Dermis microvascular lymphatic vessel endothelial cell (primary cell): ENCODE data around the gene ING3. TPM values are rescaled to one million over a fixed set of nuclear protein-coding genes. Genes with fewer than 3 reads are reported as not detected.
"Not testable (repeated sequence)": the region's sequence is repeated elsewhere in the genome, so short reads cannot be mapped to it uniquely, and the experiment has no call there.

Experiments used
- DNase-seq, 2 donors: peaks; one replicate each; pipeline versions ENCODE4 v3.0.0 to v3.0.0-alpha.2; 2010; ENCODE audit warnings: low read depth in 2 of 2
- total RNA-seq: library from RNA; depleted of rRNA; stranded (reverse); fragments of >200 nt; gene quantifications from 2 replicates; pipeline ENCODE4 v1.2.1, GENCODE V29; 2014

ING3 gene
- total RNA-seq, 1 donor from 2014 or later = 21.1 TPM

DNA sequence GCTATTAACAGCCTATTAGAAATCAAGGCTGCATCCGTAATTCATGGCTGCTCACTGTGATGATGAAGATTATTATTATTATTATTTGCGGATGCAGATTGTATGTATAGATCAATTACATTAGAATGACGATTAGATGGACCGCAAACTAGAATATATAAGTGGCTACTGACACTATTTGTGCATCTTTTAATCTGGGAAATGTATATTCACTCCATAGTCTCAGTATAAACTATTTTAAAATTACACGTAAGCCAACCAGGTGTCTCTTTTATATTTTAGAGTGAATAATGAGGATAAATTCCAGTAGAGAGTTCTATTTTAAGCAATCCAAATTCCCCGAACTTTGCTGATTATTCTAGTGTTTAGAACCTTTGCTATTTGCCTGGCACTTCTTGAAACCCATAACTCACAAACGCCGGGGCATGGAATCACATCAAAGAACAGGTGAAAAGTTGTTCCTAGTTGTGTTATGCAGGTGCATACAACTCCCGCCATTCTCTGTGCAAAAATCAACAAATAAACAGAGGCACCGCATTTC, 509 bp upstream of the ING3 start:
- no peak for DNase-seq

DNA sequence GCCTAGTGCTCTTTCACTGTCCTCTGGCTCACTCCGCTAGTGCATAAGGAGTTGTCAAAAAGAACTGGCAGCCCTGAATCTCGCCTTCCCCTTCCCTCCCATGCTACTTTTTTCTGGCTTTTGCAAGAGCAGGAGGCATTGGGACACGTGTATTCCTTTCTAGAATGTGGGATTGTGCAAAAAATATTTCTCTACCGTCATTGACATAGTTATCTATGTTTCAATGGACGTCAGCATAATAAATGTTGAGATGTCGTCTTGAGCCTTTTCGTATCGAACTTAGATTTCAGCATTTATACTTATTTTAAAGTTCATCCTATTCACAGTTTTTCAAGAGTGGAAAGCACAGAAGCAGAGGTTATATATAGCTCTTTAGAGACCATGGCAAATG, 727 bp downstream of the ING3 start:
- no peak for DNase-seq

DNA sequence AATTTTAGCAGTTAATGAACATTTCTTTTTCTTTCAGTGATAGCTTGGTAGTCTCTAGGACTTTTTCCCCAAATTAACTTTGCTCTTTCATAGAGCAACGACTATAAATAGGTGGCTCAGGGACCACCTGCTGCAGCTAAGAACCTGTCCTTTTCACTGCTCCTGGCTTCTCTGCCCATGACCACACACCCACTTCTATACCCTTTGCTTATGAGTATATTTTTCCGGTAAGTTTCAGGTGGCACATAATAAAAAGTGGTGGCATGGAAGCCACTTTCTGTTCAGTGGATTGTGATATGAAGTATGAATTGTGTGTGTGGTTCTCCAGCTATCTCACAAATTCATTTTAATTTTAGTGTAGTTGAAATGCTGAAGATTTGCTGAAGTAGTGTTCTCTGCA, 1.2 kb downstream of the ING3 start:
- no peak for DNase-seq

DNA sequence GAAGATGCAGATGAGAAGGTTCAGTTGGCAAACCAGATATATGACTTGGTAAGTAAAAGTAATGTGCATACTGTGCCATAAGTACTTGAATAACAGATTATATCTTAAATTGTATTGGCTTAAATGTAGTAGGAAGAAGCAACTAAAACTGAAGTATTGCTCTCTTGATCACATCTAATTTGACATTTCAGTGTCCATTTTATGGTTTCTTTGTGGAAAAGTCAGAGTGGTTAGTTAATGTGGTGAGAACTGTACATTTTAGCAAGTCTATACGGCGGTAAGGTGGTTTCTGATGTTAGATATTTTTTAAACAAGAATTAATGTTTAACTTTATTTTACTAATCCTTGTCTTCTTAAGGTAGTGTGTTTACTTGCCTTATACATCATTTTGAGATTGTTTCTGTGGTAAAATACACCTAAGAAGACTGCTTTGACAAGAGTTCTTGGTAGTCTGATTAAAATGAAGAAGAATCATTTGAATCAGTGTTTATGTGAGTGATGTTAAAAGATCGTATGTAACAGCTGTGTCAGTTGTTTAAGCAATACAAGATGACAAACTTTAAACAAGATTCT, 5.1 kb downstream of the ING3 start:
- DNase-seq = no peak

DNA sequence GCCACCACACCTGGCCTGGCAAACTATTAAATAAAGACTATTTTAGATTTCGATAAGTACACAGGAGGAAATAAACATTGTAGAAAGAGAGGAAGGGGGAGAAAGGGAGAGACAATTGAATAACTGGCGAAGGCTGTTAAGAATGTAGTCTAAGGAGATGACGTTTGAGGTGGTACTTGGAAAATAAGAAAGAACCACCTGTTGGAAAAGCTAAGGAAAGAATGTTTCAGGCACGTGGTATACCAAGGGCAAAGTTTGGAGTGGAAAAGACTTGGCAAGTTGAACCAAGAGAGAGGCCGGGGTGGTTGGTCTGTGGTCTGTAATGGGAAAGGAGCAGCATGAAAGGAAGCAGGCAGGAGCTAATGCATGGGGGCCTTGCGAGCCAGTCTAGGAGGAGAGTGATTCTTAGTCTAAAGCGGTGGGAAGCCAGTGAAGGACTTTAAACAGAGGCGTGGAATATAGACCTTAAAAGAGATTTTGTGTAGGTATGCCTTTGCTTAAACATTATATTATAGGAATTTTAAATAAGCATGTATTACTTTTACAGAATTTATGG, 9.4 kb downstream of the ING3 start:
- DNase-seq = no peak

DNA sequence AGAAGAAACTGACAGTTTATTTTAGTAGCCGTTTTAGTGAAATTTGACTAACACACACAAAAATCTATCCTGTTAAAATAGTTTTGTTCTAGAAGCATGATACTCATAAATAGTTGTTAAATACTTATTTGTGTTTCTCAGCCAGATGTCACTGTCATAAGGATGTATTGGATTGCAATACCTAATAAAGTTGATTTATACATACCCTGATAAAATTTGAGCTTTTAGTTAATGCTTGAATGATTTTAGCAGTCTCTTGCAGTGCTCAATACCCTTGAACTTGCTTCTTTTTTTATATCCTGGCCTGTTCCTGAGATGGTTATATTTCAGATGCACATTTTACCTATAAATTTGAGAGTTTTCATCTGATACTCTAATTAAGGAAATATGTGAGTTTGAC, 10.1 kb downstream of the ING3 start:
- DNase-seq = no peak

DNA sequence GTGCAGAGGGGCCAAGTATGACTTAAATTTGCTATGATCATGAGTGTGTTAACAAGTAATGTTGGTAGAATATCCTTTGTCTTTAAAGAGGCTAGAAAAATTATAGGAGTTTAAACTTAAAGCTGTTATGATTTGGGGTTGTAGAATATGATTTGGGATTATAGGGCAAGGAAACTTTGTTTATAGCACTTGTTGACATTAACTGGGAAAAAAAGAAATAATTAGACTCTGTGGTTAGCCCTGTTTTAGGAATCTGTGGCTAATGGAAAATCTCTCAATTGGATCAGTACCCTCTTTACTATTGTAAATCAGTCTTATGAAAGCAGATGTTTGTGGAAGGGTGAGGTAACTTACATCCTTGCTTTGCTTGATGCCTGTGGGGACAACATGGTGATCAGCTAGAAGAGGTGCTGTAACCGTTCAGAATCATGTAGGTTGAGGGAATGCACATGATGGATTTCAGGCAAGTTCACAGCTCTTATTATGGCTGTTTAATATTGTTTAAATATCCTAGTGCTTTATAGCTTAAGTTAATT, 11.1 kb downstream of the ING3 start:
- no peak for DNase-seq

DNA sequence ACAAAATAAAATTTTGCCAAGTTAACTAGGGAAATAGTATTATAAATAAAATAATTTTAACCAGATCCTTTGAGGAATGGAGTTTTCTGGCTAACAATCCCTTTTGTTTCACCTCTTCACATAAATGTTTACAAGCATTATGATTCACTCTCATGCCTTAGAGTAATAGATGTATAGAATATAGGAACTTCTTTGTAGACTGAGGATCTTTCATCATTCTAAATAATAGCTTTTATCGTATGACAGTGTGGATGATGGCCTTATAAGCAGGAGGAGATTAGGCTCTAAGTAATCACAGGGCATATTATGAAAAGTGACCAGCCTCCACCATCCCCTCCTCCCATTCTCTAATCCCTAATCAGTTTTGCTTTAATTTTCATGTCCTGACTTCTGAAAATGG, 13.5 kb downstream of the ING3 start:
- no peak for DNase-seq

DNA sequence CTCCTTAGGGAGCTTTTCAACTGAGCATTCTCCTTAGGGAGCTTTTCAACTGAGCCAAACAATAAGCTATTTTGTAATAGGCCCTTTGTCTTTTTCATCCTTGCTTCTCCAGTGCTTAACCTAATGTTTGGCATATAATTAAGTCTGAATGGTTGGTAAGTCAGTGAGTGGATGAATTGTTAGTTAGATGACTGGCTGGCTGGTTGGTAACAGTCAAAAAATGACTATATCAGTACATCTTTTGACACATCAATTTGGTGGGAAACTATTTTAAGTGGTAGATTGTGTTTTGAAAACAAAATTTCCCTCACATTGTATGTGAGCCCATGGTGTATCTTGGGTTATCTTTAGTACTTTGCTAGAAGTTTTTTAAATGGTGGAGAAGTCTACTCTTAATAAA, 16.4 kb downstream of the ING3 start:
- DNase-seq = no peak

DNA sequence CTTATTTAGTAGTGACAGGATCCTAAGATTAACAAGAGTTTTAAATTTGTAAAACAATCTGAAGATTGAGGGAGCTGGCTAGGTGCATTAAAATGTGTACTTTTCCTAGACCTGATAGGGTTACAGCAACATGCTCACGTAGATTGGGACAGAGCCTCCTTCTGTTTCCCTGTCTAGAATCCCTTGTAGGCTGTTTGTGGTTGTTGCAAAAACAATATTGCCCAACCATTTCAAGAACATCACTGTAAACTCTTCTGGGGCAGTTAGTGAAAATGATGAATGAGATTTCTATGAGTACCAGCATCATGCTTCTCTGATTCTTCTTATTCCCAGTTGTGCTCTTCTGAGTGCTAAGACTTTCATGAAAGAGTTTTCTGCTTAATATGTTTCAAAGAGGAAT, 23.3 kb downstream of the ING3 start:
- no peak for DNase-seq

DNA sequence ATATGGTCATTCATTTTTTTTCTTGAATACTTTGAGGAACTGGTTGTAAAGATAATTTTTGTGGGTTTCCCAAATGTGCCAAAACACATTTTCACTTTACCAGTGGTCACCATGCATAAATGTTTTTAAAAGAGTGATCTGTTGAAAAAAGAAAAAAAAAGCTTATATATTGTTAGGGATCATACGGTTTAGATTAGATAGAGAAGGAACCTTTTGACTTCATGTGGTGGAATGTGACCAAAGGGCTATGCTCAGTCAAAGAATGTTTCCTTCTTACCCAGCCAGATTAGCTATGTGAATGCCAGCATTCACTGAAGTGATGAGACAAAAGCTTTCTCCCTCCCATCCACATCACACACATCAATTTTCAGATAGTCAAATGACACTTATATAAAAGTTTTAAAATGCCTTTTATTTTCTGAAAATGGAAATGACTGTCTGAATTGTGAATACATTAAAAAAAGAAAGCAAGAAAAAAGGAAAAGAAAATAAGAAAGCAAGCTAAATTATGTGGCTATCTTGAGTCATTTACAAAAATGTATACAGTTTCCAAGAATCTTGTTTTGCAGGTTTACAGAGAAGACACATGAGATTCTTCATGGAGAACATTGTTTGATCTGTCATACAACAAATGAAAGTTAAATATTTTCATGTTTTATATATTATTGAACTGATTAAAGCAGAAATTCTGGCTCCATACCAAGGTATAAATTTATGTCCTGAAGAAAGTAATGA, 29.4 kb downstream of the ING3 start:
- no peak for DNase-seq

DNA sequence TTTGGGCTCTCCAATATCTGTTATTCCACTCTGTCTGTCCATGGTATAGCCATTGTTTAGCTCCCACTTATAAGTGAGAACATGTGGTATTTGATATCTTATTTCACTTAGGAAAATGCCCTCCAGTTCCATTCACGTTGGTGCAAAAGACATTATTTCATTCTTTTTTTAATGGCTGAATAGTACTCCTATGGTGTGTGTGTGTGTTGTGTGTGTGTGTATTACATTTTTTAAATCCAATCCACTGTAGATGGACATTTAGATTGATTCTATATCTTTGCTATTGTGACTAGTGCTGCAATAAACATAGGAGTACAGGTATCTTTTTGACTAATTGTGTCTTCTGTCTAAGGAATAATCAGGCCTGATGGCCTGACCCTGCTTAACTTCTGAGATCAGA, 30.5 kb downstream of the ING3 start:
- DNase-seq = no peak

DNA sequence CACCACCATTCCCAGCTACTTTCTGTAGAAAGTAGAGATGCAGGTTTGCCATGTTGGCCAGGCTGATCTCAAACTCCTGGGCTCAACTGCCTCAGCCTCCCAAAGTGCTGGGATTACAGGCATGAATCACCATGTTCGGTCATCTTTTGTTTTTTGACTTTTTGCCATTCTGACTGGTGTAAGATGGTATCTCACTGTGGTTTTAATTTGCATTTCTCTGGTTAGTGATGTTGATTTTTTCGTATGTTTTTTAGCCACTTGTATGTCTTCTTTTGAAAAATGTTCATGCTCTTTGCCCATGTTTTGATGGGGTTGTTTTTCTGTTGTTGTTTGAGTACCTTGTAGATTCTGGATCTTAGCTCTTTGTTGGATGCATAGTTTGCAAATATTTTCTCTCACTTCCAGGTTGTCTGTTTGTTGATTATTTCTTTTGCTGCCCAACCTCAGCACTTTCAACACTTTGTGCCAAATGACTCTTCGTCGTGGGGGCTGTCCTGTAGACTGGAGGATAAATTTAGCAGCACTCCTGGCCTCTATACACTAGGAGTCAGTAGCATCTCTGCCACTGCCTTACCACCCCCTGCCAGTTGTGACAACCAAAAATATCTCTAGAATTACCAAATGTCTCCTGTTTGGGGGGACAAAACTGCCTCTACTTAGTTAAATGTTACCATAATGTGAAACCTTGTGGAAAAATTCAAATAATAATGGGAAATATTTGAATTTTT, 31.5 kb downstream of the ING3 start:
- DNase-seq = no peak

DNA sequence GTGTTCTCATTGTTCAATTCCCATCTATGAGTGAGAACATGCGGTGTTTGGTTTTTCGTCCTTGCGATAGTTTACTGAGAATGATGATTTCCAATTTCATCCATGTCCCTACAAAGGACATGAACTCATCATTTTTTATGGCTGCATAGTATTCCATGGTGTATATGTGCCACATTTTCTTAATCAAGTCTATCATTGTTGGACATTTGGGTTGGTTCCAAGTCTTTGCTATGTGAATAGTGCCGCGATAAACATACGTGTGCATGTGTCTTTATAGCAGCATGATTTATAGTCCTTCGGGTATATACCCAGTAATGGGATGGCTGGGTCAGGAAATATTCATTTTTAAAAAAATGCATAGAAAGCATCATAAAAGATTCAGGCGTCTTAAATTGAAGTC, 33.0 kb downstream of the ING3 start:
- not testable (repeated sequence) for DNase-seq

DNA sequence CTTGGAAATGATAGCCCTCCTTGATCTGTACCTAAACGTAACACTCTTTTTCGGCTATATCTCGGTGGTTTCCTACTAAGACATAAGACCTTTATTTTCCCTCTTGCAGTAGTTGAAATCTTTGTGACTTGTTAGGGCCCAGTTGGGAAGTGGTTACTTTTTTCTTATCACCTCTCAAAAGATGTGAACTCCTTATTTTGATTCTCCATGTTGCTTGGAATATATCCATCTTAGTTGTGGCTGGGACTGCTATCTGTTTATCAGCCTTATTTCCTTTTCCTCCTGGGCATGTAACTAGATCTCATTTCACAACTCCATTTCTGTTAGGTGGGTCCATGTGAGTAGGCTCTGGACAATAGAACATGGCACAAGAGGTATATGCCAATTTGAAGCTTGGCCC, 33.8 kb downstream of the ING3 start:
- no peak for DNase-seq

DNA sequence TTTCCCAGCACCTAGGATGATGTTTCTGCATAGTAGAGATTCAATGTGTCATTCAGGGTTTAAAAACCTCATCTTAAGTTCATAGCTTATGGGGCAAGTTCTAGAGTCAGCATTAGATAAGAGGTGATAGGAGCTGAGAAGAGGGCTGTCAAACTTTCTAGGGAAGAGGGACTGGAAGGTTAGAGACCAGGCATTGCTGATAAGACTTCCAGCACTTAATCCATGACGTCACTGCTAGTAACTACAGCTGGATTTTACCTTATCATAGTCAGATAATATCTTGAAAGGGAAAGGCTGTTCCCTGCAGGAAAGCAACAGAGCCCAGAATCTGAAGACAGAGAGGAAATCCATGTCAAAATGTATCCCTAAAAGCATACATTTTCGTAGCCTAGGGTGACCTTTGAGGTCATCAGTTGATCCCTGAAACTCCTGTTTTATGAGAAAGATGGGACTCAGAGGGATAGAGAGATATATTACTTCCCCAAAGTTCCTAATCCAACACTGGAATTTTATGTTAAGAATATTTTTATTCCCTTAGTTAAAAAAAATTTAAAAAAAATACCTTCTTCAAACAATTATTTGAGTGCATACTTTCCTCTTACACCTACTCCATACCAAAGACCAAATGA, 34.7 kb downstream of the ING3 start:
- no peak for DNase-seq

DNA sequence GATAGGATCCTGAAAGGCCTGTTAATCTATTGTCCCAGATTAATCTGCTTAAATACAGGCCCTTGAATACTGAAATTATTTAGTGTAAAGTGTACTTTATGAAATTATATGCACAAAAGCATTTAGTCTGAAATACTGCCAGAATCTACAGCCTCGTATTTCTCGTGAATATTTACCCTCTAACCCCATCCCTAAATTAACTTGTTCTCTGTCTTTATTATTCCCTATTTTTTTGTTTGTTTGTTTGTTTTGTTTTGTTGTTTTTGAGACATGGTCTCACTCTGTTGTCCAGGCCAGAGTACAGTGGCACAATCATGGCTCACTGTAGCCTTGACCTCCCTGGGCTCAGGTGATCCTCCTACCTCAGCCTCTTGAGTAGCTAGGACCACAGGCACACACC, 35.3 kb downstream of the ING3 start:
- DNase-seq = no peak

DNA sequence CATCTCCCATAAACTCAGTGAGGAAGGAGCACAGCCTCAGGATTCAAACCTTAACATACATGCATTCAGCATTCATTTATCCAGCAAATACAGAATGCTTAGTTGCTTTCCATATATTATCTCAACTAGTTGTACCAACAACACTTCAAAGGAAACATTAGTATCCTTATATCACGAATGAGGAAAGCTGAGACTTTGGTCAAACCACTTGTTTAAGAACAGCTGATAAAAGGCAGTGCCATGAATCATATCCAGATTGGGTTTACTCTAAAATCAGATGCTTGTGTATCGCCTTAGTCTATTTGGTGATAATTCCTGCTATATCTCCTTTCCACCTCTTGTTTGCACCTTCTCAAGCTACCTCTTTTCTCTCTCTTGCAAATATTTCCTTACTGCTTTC, 36.1 kb downstream of the ING3 start:
- DNase-seq = no peak

DNA sequence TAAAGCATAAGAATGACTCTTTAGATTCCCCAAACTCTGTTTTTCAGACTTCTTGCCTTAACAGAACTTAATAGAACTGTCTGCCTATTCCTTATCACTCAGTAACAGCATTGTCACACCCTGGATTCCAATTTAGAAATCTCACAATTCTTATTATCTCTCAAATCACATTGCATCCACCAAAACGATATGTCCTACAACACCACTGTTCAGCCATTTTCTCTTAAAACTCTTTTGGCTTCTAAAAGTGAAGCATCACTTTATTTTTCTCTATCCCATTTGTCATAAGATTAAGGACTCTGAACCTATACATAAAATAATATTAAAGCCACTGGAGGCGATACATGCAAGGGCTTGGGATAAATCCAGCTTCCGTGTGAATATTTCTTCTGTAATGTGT, 36.7 kb downstream of the ING3 start:
- no peak for DNase-seq

DNA sequence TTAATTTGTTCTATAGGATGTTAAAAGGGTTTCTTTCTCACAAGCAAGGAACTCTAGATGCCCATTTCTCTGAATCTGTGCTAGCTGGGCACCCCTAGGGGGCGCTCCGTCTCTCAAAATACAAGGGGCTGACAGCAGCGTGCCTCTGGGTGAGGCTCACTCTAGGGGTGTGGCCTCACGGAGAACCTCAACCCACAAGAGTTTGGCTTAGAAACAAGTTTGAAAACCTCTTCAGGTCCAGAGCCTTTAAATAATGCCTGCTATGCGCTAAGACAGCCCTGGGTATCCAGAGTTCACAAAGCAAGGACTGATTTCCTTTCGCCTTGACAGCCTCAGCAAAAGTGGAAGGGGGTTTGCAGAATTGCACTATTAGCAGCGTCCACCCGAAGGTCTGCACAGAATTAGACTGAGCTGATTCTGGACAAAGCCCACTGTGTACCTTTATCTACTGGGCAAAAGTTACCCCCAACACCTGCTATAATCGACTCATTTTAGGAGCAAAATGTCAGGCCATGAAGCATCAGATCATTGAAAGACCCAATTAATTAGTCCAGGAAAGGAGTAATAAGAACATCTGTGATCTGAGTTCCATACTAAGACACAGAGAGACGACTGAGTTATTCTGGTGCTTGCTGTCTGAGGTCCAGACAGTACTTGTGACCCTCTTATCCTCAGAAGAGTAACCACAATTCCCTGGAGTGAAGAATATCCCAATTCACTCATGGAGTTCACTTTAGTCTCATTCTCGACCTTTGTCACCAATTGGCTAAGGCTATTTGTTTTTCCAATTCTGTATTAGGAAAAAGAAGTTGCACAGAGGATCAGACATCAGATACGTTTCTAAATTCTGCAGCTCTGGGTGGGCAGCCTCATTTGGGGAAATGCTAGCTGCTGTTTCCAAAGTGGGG, 37.4 kb downstream of the ING3 start:
- peak; percentile 72 to 85 for DNase-seq
